ENCODE measurements around the gene KANK4. TPM values are rescaled to one million over a fixed set of nuclear protein-coding genes. Genes with fewer than 3 reads are reported as not detected.

The KANK4 gene
- total and polyA plus RNA-seq, 2 donors (not counting 1 experiment from before 2014, with no cell fraction given): not detected

DNA sequence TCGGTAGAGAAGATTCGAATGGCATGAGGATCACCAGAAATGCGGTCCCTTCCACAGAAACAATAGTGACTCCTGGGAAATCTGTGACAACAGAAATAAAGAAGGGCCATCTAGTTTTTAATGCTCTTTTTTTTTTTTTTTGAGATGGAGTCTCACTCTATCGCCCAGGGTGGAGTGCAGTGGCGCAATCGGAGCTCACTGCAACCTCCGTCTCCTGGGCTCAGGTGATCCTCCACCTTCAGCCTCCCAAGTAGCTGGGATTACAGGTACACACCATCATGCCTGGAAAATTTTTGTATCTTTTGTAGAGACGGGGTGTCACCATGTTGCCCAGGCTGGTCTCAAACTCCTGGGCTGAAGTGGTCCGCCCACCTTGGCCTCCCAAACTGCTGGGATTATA, 80.7 kb downstream of the KANK4 start:
- Histone ChIP-seq H3K4me3 (replicated peaks in 1 of 4; ENCODE audit: control extremely low read depth in 1 of 4, insufficient read depth in 1 of 4, low read depth in 3 of 4, low read length in 4 of 4) (no peak overlapping the region), H4K20me1 (ENCODE audit: control insufficient read depth, extremely low read depth, insufficient read depth, low read length) (no peaks in the 10 kb centered on the region), H3K4me1 (ENCODE audit: control insufficient read depth, extremely low read depth, insufficient read depth, low read length) (no peaks in the 10 kb centered on the region), H3K9me3 (ENCODE audit: control insufficient read depth, insufficient read depth, low read depth, low read length) (no peaks in the 10 kb centered on the region), H3K9ac (ENCODE audit: insufficient read depth, low read length) (no peak overlapping the region), H3K36me3 (ENCODE audit: control insufficient read depth, insufficient read depth, low read length) (no peaks in the 10 kb centered on the region), H3K4me2 (ENCODE audit: extremely low read depth, insufficient read depth, low read length) (no peak overlapping the region), H3K27me3 (ENCODE audit: control insufficient read depth, insufficient read depth, low read length) (no peaks in the 10 kb centered on the region), H3K79me2 (ENCODE audit: control insufficient read depth, insufficient read depth, low read length) (no peaks in the 10 kb centered on the region), H3K27ac (ENCODE audit: insufficient read depth, low read length) (no peak overlapping the region), H2AFZ (ENCODE audit: low read length) (no peak overlapping the region)
- DNase-seq (ENCODE audit: low read depth in 2 of 2): no peak
- TF ChIP-seq EZH2 (IDR thresholded peaks at IDR 0.05; ENCODE audit: low read length, missing control alignments): no peak
- TF ChIP-seq, protein P1, sequence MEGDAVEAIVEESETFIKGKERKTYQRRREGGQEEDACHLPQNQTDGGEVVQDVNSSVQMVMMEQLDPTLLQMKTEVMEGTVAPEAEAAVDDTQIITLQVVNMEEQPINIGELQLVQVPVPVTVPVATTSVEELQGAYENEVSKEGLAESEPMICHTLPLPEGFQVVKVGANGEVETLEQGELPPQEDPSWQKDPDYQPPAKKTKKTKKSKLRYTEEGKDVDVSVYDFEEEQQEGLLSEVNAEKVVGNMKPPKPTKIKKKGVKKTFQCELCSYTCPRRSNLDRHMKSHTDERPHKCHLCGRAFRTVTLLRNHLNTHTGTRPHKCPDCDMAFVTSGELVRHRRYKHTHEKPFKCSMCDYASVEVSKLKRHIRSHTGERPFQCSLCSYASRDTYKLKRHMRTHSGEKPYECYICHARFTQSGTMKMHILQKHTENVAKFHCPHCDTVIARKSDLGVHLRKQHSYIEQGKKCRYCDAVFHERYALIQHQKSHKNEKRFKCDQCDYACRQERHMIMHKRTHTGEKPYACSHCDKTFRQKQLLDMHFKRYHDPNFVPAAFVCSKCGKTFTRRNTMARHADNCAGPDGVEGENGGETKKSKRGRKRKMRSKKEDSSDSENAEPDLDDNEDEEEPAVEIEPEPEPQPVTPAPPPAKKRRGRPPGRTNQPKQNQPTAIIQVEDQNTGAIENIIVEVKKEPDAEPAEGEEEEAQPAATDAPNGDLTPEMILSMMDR (conservative IDR thresholded peaks at IDR 0.05 in 1 of 2, IDR thresholded peaks at IDR 0.05 in 1 of 2; ENCODE audit: low read depth in 1 of 2, low read length in 2 of 2): no peak

DNA sequence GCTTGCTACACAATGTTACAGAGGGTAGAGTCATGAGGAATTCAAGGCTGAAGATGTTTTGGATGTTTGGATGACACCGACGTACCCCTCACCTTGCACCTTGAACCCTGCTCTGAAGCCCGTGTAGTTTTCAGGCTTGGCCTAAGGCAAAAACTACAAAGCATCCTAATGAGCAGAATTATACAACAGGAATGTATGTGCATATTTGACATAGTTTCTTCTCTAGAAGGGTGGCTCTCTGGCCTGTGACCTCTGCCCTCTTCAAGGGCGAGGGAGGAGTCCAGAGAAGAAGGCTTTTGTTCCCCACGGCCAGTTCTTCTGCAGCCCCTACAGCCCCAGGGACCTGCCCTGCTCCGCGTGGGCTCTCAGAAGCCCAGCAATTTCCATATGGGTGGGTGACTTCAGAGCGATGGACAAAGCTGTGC, 81.3 kb downstream of the KANK4 start:
- Histone ChIP-seq H3K79me2 (ENCODE audit: control insufficient read depth, insufficient read depth, low read length) (no peaks in the 10 kb centered on the region), H3K4me1 (ENCODE audit: control insufficient read depth, extremely low read depth, insufficient read depth, low read length) (no peaks in the 10 kb centered on the region), H3K27ac (ENCODE audit: insufficient read depth, low read length) (no peak overlapping the region), H3K4me2 (ENCODE audit: extremely low read depth, insufficient read depth, low read length) (no peak overlapping the region), H2AFZ (ENCODE audit: low read length) (no peak overlapping the region), H3K9ac (ENCODE audit: insufficient read depth, low read length) (no peak overlapping the region), H3K27me3 (ENCODE audit: control insufficient read depth, insufficient read depth, low read length) (no peaks in the 10 kb centered on the region), H3K9me3 (ENCODE audit: control insufficient read depth, insufficient read depth, low read depth, low read length) (no peaks in the 10 kb centered on the region), H3K4me3 (replicated peaks in 1 of 4; ENCODE audit: control extremely low read depth in 1 of 4, insufficient read depth in 1 of 4, low read depth in 3 of 4, low read length in 4 of 4) (no peak overlapping the region), H4K20me1 (ENCODE audit: control insufficient read depth, extremely low read depth, insufficient read depth, low read length) (no peaks in the 10 kb centered on the region), H3K36me3 (ENCODE audit: control insufficient read depth, insufficient read depth, low read length) (no peaks in the 10 kb centered on the region)
- DNase-seq (ENCODE audit: low read depth in 2 of 2): no peak
- no peak for TF ChIP-seq EZH2 (IDR thresholded peaks at IDR 0.05; ENCODE audit: low read length, missing control alignments)
- TF ChIP-seq, protein P1 (conservative IDR thresholded peaks at IDR 0.05 in 1 of 2, IDR thresholded peaks at IDR 0.05 in 1 of 2; ENCODE audit: low read depth in 1 of 2, low read length in 2 of 2): no peak

DNA sequence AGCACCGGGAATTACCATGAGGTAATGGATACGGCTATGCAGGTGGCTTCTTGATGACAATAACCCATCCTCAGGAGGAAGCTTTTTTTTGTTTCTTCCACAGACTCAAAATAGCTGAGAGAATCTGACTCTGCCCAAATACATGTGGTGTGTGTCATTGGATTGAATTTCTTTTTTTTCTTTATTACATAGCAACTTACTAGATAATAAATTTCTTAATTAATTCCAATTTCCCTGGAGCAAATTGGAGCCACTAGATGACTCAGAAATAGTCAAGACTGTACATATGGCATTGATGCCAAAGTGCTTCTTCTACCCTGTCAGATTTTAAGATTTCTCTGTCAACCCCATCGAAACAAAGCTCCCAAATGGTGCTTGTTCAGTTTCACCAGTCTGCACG, 81.9 kb downstream of the KANK4 start:
- no peaks in the 10 kb centered on the region for H4K20me1 ChIP-seq (ENCODE audit: control insufficient read depth, extremely low read depth, insufficient read depth, low read length)
- no peaks in the 10 kb centered on the region for H3K79me2 ChIP-seq (ENCODE audit: control insufficient read depth, insufficient read depth, low read length)
- no peak overlapping the region for H3K9ac ChIP-seq (ENCODE audit: insufficient read depth, low read length)
- H3K4me1 ChIP-seq (ENCODE audit: control insufficient read depth, extremely low read depth, insufficient read depth, low read length): no peaks in the 10 kb centered on the region
- no peak for DNase-seq (ENCODE audit: low read depth in 2 of 2)
- no peaks in the 10 kb centered on the region for H3K9me3 ChIP-seq (ENCODE audit: control insufficient read depth, insufficient read depth, low read depth, low read length)
- no peak overlapping the region for H3K4me3 ChIP-seq (replicated peaks in 1 of 4; ENCODE audit: control extremely low read depth in 1 of 4, insufficient read depth in 1 of 4, low read depth in 3 of 4, low read length in 4 of 4)
- H3K4me2 ChIP-seq (ENCODE audit: extremely low read depth, insufficient read depth, low read length): no peak overlapping the region
- no peaks in the 10 kb centered on the region for H3K27me3 ChIP-seq (ENCODE audit: control insufficient read depth, insufficient read depth, low read length)
- H3K36me3 ChIP-seq (ENCODE audit: control insufficient read depth, insufficient read depth, low read length): no peaks in the 10 kb centered on the region
- H3K27ac ChIP-seq (ENCODE audit: insufficient read depth, low read length): no peak overlapping the region
- no peak overlapping the region for H2AFZ ChIP-seq (ENCODE audit: low read length)
- TF ChIP-seq EZH2 (IDR thresholded peaks at IDR 0.05; ENCODE audit: low read length, missing control alignments): no peak
- TF ChIP-seq, protein P1 (conservative IDR thresholded peaks at IDR 0.05 in 1 of 2, IDR thresholded peaks at IDR 0.05 in 1 of 2; ENCODE audit: low read depth in 1 of 2, low read length in 2 of 2): no peak

Measured in fibroblast of lung (primary cell).